Measurements from ENCODE around the gene TMEM98.
"Not testable (repeated sequence)": the region's sequence is repeated elsewhere in the genome, so short reads cannot be mapped to it uniquely, and the experiment has no call there.

The TMEM98 gene

DNA sequence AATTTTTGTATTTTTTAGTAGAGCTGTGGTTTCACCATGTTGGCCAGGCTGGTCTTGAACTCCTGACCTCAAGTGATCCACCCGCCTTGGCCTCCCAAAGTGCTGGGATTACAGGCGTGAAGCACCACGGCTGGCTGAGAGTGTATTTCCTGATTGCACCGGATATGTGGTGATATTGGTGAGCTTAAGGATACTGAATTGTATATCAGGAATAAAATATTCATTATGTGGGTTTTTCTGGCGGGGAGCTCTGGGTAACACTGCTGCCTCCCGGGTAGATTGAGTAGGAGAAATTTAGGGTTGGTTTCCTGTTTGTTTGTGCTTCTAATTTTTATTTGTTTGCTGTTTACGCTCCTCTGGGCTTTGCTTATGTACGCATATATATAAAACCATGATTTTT lies 7.7 kb upstream of the TMEM98 start:
- no peaks in the 10 kb centered on the region for H3K9me3 Mint-ChIP-seq
- no peak overlapping the region for H3K4me3 Mint-ChIP-seq
- no peaks in the 10 kb centered on the region for H3K36me3 Mint-ChIP-seq (ENCODE audit: insufficient read depth)
- DNase-seq (ENCODE audit: low spot score in 2 of 2) = no peak
- H3K4me1 Mint-ChIP-seq = peaks cover 8% of the 10 kb centered on the region
- no peak for ATAC-seq (replicated peaks; ENCODE audit: extremely low read depth, poor library complexity, severe bottlenecking)
- H3K27ac Mint-ChIP-seq (ENCODE audit: low read depth) = no peak overlapping the region
- no peaks in the 10 kb centered on the region for H3K27me3 Mint-ChIP-seq

DNA sequence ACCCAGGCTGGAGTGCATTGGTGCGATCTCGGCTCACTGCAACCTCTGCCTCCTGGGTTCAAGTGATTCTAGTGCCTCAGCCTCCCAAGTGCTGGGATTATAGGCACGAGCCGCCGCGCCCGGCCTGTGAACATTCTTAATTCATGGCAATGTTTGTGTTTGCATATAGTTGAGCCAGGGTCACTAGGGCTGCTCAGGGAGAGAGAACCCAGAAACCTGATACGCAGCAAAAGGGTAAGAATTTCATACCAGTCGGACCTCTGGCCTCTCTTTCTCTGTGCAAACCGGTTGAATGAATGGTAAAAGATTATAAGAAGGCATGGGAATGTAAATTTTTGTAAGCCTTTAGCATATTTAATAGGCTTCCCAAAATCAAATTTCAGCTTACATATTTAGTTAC lies 6.9 kb upstream of the TMEM98 start:
- DNase-seq (ENCODE audit: low spot score in 2 of 2) = no peak
- H3K27me3 Mint-ChIP-seq = no peaks in the 10 kb centered on the region
- no peaks in the 10 kb centered on the region for H3K9me3 Mint-ChIP-seq
- no peaks in the 10 kb centered on the region for H3K36me3 Mint-ChIP-seq (ENCODE audit: insufficient read depth)
- no peak for ATAC-seq (replicated peaks; ENCODE audit: extremely low read depth, poor library complexity, severe bottlenecking)
- no peak overlapping the region for H3K4me3 Mint-ChIP-seq
- no peak overlapping the region for H3K27ac Mint-ChIP-seq (ENCODE audit: low read depth)
- H3K4me1 Mint-ChIP-seq = peaks cover 1% of the 10 kb centered on the region

DNA sequence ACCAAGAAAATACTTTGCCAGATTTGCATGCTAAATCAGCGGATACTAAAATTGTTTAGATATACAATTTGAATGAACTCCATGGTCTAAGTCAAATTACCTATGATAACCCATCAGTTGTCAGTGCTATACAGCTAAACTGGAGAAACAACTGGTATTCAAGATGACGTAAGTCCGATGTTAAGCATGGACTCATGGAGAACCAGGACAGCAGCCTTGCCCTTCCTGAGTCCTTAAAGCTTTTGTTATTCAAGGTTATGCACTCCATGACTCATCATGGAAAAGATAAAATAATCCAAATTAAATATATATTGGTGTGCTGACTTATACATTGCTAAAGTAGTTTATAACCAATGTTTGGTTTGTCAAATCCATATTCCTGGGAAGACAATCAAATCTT lies 4.0 kb upstream of the TMEM98 start:
- not testable (repeated sequence) for H3K36me3 Mint-ChIP-seq (ENCODE audit: insufficient read depth); DNase-seq (ENCODE audit: low spot score in 2 of 2); H3K9me3 Mint-ChIP-seq; ATAC-seq (replicated peaks; ENCODE audit: extremely low read depth, poor library complexity, severe bottlenecking); H3K27ac Mint-ChIP-seq (ENCODE audit: low read depth); H3K27me3 Mint-ChIP-seq; H3K4me1 Mint-ChIP-seq; H3K4me3 Mint-ChIP-seq

DNA sequence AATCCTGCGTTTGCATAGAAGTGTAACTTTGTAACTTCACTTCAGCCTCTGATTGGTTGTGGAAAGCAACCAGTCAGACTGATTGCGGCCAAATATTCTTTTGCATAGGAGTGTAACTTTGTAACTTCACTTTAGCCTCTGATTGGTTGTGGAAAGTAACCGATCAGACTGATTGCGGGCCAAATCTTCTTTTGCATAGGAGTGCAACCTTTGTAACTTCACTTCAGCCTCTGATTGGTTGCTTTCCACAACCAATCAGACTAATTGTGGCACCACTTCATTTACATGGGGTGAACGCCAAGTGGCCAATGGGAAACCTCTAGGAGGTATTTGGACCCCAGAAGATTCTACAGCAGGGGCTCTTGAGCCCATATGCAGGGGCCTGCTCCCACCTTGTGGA lies 1.8 kb upstream of the TMEM98 start:
- ATAC-seq (replicated peaks; ENCODE audit: extremely low read depth, poor library complexity, severe bottlenecking) = no peak
- Mint-ChIP-seq H3K27ac (ENCODE audit: low read depth) (no peak overlapping the region), H3K4me1 (no peaks in the 10 kb centered on the region), H3K4me3 (no peak overlapping the region), H3K27me3 (no peaks in the 10 kb centered on the region), H3K9me3 (no peaks in the 10 kb centered on the region), H3K36me3 (ENCODE audit: insufficient read depth) (no peaks in the 10 kb centered on the region)
- DNase-seq (ENCODE audit: low spot score in 2 of 2) = no peak

DNA sequence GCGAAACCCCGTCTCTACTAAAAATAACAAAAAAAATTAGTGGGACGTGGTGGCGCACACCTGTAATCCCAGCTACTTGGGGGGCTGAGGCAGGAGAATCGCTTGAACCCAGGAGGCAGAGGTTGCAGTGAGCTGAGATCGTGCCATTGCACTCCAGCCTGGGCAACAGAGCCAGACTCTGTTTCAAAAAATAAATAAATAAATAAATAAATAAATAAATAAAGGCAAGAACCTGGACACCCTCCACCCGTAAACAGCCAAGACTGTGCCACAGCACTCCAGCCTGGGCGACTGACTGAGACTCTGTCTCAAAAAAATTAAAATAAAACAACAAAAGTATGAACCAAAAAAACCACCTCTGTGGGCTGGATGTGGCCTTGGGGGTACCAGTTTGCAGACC lies 1.2 kb upstream of the TMEM98 start:
- not testable (repeated sequence) for H3K36me3 Mint-ChIP-seq (ENCODE audit: insufficient read depth); H3K27me3 Mint-ChIP-seq; H3K27ac Mint-ChIP-seq (ENCODE audit: low read depth); H3K4me1 Mint-ChIP-seq; DNase-seq (ENCODE audit: low spot score in 2 of 2); H3K9me3 Mint-ChIP-seq; H3K4me3 Mint-ChIP-seq; ATAC-seq (replicated peaks; ENCODE audit: extremely low read depth, poor library complexity, severe bottlenecking)

DNA sequence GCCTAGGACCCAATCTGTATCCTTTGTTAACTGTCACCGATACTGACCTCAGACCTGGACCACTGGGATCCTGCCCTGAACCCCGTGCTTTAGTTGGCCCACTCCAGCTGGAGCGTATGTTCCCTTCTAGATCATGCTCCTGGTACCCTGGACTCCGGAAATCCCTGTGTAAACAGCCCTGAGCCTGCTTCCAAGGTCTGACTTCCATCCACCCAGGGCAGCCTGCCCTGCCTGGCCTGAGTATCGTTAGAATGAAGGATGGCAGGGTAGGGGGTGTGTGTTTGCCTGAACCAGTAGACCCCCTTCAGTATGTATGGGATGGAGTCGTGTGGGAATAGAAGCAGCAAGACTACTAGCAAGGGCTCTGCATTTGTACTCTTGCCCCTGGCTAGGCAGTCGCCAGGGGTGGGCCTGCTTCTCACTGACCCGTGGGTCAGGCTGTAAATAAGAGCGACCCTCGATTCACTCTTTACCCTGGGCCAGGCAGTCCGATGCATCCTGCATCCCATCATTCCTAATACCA lies 691 bp upstream of the TMEM98 start:
- Mint-ChIP-seq H3K27ac (ENCODE audit: low read depth) (no peak overlapping the region), H3K4me1 (no peaks in the 10 kb centered on the region), H3K4me3 (peak overlapping the region; percentile 27), H3K9me3 (no peaks in the 10 kb centered on the region), H3K36me3 (ENCODE audit: insufficient read depth) (no peaks in the 10 kb centered on the region), H3K27me3 (peaks cover 3% of the 10 kb centered on the region)
- ATAC-seq (replicated peaks; ENCODE audit: extremely low read depth, poor library complexity, severe bottlenecking) (no peak), DNase-seq (ENCODE audit: low spot score in 2 of 2) (no peak)

DNA sequence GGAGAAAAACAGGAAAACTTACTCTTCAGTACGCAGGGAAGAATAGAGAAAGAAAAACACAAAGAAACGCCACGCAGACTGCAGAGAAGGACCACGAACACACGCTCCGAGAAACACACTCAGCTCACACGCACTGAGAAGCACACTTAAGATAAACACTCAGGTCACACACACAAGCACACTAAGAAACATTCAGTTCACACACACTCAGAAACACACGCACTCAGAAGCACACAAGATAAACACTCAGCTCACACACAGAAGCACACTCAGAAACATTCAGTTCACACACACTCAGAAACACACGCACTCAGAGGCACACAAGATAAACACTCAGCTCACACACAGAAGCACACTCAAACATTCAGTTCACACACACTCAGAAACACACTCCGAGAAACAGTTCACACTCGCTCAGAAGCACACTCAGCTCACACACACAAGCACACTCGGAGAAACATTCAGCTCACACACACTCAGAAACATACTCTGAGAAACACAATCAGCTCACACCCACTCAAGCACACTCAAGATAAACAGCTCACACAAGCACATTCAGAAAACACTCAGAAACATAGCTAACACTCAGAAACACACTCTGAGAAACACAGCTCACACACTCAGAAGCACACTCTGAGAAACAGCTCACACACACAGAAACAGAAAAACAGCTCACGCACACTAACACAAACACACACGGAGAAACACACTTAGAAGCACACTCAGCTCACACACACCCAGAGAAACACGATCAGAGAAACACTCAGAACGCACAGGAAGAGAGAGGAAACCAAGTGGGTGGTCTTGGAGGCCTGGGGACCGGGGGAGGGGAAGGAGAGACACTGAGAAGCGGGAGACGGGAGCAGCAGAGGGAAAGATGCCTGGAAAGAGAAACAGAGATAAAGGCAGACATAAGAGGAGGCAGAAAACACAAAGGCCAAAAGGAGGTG lies 908 bp downstream of the TMEM98 start:
- Mint-ChIP-seq H3K27me3 (peaks cover 19% of the 10 kb centered on the region), H3K36me3 (ENCODE audit: insufficient read depth) (no peaks in the 10 kb centered on the region), H3K9me3 (no peaks in the 10 kb centered on the region), H3K27ac (ENCODE audit: low read depth) (no peak overlapping the region), H3K4me1 (no peaks in the 10 kb centered on the region), H3K4me3 (no peak overlapping the region)
- DNase-seq (ENCODE audit: low spot score in 2 of 2) (no peak), ATAC-seq (replicated peaks; ENCODE audit: extremely low read depth, poor library complexity, severe bottlenecking) (no peak)

DNA sequence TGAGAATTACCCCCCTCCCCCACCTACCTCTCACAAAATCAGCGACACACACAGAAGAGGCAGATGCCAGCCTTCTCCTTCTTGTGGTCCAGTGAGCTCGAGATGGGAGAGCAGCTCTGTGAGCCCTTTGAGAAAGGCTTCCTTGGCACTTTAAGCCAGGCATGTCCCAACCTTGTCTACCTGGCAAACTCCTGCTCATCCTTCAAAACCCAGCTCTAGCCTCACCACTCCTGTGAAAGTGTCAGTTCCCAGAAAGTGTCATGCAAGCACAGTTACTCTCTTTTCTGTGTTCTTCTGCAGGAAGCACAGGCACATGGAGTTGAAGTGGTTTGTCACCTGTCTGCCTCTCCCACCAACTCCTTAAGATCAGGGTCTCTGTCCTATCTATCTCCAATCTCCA lies 1.6 kb downstream of the TMEM98 start:
- DNase-seq (ENCODE audit: low spot score in 2 of 2) (no peak), ATAC-seq (replicated peaks; ENCODE audit: extremely low read depth, poor library complexity, severe bottlenecking) (no peak)
- peaks cover 26% of the 10 kb centered on the region for H3K27me3 Mint-ChIP-seq
- H3K4me1 Mint-ChIP-seq = no peaks in the 10 kb centered on the region
- no peaks in the 10 kb centered on the region for H3K36me3 Mint-ChIP-seq (ENCODE audit: insufficient read depth)
- no peaks in the 10 kb centered on the region for H3K9me3 Mint-ChIP-seq
- H3K27ac Mint-ChIP-seq (ENCODE audit: low read depth) = no peak overlapping the region
- no peak overlapping the region for H3K4me3 Mint-ChIP-seq

DNA sequence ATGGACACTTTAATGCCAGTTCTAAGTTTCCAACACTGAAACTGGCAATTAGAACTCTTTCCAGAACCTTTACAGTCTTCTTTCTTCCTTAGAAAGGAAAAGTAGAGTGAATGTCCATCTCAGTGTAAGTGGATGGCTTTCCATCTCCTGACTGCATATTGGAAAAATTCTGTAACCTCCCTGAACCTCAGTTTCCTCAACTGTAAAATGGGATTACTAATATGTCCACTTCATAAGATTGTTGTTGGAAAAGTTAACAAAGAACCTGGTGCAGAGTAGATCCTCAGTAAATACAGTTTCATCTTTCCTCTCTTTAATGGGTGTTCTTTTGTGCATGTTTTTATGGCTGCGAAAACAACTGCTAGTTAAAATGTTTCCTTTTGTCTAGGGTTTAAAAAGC lies 2.6 kb downstream of the TMEM98 start:
- Mint-ChIP-seq H3K36me3 (ENCODE audit: insufficient read depth) (no peaks in the 10 kb centered on the region), H3K4me1 (no peaks in the 10 kb centered on the region), H3K4me3 (no peak overlapping the region), H3K9me3 (no peaks in the 10 kb centered on the region), H3K27ac (ENCODE audit: low read depth) (no peak overlapping the region), H3K27me3 (peaks cover 32% of the 10 kb centered on the region)
- no peak for ATAC-seq (replicated peaks; ENCODE audit: extremely low read depth, poor library complexity, severe bottlenecking)
- DNase-seq (ENCODE audit: low spot score in 2 of 2) = no peak

DNA sequence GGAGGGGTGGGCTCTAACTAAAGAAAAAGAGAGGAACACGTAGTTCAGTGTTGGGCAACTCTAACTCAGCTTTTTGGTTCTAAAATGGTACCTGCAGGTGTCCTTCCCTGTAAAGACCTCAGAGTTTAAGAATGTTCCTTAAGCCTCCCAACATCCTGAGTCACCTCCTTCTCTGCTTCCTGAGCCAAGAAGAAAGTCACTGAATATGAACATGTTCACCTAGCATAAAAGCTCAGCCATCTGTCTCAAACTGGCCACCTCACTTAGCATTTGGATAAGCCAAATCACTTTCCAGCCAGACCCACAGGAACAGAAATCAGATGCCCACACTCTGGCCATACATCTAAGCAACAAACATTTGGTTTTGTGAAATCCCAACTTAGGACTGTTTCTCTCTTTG lies 3.7 kb downstream of the TMEM98 start:
- no peak for DNase-seq (ENCODE audit: low spot score in 2 of 2)
- H3K27me3 Mint-ChIP-seq = peaks cover 44% of the 10 kb centered on the region
- no peak overlapping the region for H3K4me3 Mint-ChIP-seq

DNA sequence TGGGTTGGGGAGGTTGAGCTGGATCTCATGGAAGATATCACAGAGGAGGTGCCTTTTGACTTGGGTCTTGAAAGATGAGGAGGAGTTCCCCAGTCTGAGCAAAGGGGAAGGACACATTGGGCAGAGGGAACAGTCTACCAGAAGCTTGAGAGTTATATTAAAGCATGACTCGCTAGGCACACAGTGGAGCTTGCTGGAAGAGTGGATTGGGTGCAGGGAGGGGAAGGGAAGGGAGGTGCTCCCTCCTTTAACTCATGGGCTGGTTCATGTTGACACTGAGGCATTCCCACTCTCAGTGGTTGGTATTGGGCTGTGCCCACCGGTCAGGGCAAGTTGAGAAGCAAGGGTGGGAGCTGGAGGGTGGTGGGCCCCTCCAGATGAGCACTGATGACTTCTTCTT lies 5.9 kb downstream of the TMEM98 start:
- Mint-ChIP-seq H3K9me3 (no peaks in the 10 kb centered on the region), H3K4me3 (no peak overlapping the region), H3K27me3 (peaks cover 56% of the 10 kb centered on the region), H3K4me1 (no peaks in the 10 kb centered on the region), H3K27ac (ENCODE audit: low read depth) (no peak overlapping the region), H3K36me3 (ENCODE audit: insufficient read depth) (no peaks in the 10 kb centered on the region)
- no peak for ATAC-seq (replicated peaks; ENCODE audit: extremely low read depth, poor library complexity, severe bottlenecking)
- DNase-seq (ENCODE audit: low spot score in 2 of 2) = no peak

More for the DNA sequence above, 3.7 kb downstream of the TMEM98 start:
- H3K9me3 Mint-ChIP-seq = no peaks in the 10 kb centered on the region
- no peaks in the 10 kb centered on the region for H3K36me3 Mint-ChIP-seq (ENCODE audit: insufficient read depth)
- no peak overlapping the region for H3K27ac Mint-ChIP-seq (ENCODE audit: low read depth)
- H3K4me1 Mint-ChIP-seq = no peaks in the 10 kb centered on the region
- ATAC-seq (replicated peaks; ENCODE audit: extremely low read depth, poor library complexity, severe bottlenecking) = no peak

DNA sequence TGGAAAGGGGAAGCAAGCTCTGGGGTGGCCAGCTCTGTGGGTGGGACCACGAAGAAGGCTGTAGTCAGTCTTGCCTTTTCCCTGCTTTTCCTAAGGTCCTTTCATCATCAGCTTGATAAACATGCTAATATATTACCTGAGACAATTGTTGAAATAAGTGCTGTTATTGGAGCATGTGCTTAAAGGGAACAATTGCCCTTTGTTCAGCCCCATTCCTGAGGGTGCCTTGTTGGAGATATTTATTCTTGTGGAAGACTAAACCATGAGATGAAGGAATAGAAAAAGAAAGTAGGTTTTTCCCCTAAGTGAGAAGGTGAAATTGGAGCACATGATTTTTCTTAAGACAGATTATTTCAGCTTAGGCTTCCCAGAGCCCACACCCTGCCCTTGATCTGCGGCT lies 7.8 kb downstream of the TMEM98 start:
- DNase-seq (ENCODE audit: low spot score in 2 of 2) (no peak), ATAC-seq (replicated peaks; ENCODE audit: extremely low read depth, poor library complexity, severe bottlenecking) (no peak)
- Mint-ChIP-seq H3K4me3 (no peak overlapping the region), H3K9me3 (no peaks in the 10 kb centered on the region), H3K27ac (ENCODE audit: low read depth) (no peak overlapping the region), H3K27me3 (peaks cover 56% of the 10 kb centered on the region), H3K4me1 (no peaks in the 10 kb centered on the region), H3K36me3 (ENCODE audit: insufficient read depth) (no peaks in the 10 kb centered on the region)

DNA sequence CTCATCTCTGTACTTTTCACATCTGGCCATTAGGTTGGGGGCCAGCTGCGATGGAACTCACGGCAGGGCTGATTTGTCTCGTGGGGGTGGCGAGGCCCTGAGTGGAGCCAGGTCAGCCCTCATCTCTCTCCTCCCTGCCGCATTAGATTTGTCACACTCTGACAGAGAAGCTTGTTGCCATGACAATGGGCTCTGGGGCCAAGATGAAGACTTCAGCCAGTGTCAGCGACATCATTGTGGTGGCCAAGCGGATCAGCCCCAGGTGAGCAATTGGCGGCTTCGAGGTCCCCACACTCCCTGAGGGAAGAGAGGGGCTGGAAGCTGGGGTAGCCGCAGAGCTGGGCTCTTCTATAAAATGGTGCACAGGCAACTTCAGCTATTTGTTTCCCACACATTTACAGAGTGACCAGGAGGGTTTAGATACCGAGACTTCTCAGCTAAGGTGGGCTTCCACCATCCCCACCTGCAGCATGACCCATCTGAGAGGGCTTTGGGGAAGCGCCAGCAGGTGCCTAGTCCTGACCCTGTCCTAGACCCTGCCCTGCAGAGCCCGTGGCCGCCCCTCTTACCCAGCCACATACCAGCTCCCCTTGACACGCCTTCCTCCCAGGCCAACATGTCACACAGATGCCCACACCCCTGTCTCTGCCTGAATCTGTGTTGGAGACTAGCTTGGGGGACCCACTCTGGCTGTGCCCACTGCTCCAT lies 8.4 kb downstream of the TMEM98 start:
- H3K27me3 Mint-ChIP-seq = peaks cover 56% of the 10 kb centered on the region
- ATAC-seq (replicated peaks; ENCODE audit: extremely low read depth, poor library complexity, severe bottlenecking) = no peak
- DNase-seq (ENCODE audit: low spot score in 2 of 2) = no peak

More for the DNA sequence above, 8.4 kb downstream of the TMEM98 start:
- Mint-ChIP-seq H3K4me1 (no peaks in the 10 kb centered on the region), H3K27ac (ENCODE audit: low read depth) (no peak overlapping the region), H3K4me3 (no peak overlapping the region), H3K9me3 (no peaks in the 10 kb centered on the region), H3K36me3 (ENCODE audit: insufficient read depth) (no peaks in the 10 kb centered on the region)
